NCI-H187 (cell line): Measurements from ENCODE around the gene RSRC1.
"Not testable (repeated sequence)": the region's sequence is repeated elsewhere in the genome, so short reads cannot be mapped to it uniquely, and the experiment has no call there.

Experiments used
- DNase-seq, 2 experiments: peaks; one replicate each; lab custom pipeline; 2025; lab: John Stamatoyannopoulos, UW

RSRC1 gene

DNA sequence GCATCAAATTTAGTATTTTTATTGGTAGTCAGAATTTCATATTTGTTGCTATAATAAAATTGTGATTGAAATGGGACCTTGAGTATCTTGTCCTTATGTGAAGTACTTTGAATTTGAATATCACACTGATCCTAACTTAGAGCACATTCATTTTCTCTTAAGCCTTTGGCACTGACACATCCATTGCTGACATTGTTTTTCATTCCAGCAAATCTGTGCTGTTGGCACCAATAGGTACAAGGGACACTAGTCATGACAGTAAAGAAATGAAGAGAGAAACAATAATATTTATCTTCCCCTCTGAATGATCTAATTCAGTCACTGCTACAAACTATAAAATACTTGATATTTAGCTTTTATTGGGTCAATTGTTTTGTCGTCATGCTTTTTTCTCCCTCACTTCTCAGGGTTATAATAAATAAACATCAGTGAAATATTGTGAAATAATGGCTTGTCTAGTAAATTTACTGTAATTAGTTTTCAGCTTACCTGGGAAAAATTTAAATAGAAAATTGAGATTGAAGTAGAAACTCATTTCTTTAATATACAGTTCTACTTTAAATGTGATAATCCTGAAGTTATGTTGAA, 294.3 kb downstream of the RSRC1 start:
- DNase-seq = no peak

DNA sequence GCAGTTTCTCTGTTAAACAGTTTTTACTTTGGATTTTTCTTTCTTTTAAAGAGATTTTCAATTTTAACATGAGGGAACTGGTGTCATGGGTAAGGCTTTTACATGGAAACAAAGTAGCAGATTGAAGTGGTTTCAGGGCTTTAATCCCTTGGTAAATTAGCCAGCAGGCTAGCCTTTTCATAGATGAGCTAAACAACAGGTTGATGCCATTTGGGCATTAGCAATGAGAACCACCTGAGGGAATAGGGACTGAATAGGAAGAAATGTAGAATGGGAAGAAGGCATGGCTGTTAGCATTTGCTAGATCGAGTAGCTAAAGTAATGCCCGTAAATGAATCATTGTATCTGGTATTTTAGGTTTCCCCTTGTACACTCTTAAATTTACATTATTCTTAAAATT, 295.6 kb downstream of the RSRC1 start:
- DNase-seq = no peak

DNA sequence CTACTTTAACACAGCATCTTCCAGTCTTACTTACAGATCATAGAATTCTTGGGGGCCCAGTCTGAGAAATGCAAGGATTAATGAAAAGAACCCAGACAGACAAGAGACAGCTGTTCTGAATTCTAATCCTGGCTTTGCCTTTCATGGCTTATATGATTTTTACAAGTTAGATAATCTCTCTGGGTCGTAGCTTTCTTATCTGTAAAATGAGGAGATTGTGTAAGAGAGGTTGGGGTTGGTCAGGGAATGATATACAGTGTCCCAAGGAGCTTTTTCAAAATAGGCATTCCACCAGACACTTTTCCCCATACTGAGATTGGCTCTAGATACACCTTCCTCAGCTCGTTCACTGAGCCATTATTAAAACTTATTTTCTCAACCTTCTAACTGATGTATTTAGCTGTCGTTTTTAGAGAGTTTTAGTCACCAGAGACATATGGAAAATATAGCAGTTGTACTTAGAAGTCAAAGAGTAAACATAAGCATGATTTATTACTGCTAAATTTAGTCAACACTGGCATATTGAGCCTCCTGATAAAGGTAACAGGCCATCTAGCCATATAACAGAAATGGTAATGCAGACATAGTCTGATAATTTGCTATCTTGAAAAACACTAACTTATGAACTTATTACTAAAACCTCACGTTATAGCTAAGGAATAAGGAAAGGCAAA, 298.1 kb downstream of the RSRC1 start:
- no peak for DNase-seq

DNA sequence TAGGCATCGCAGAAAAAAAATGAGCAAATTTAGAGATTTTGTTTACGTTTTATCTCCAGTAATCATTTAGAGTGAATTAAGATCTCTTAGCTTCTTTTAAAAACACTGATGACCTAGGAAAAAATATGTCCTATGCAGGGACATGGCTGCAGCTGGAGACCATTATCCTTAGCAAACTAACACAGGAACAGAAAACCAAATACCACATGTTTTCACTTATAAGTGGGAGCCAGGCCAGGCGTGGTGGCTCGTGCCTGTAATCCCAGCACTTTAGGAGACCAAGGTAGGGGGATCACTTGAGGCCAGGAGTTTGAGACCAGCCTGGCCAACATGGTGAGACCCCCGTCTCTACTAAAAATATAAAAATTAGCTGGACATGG, 298.6 kb downstream of the RSRC1 start:
- not testable (repeated sequence) for DNase-seq

DNA sequence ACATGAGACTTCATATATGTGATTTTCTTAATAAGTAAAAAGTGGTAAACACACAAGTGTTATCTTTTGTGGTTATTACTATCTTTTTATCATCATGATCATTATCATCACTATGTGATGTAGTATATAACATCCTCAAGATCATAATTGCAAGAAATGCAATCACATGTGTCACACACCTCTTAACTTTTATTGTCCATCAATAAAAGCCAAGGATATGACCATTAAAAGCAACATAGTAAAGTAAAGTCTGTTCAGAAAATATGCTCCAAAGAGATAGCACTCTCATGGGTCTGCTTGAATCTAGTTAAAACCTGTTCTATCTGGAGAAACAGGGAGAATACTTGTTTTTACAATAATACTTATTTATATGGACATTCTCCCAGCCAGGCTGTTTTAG, 308.1 kb downstream of the RSRC1 start:
- DNase-seq = no peak

DNA sequence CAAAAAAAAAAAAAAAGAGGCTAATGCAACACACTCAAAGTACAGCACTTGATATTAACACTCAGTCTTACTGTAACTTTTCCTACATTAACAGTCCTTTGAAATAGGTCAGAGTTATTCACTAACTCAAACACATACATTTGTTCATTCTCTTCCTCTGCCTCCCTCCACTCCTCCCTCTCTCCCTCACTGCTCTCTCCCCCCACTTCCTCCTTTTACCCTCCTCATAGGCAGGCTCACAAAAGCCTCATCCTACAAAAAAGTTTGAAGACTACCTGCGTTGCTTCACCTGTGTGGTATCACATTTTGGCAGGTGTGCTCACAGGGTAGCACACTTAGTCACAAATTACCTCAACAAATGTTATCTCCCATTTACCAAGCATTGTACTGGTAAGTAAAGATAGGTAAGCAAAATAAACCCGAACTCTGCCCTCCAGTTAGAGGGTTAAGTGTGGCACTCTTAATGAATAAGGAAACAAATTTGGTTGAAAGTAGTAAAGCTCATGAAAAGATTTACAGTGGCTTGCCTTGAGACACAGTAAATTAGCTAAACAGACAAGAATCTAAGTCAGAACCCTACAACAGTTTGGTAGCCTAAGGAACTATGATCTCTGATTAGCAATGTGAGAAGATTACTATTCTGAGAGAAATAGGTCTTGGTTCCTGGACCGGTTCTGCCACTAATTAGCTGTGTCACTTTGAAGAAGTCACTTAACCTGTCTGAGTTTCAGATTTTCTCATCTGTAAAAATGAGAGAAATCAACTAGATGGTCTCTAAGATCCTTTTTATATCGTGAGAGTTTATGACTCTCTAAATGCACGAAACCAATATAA, 310.1 kb downstream of the RSRC1 start:
- DNase-seq = no peak

DNA sequence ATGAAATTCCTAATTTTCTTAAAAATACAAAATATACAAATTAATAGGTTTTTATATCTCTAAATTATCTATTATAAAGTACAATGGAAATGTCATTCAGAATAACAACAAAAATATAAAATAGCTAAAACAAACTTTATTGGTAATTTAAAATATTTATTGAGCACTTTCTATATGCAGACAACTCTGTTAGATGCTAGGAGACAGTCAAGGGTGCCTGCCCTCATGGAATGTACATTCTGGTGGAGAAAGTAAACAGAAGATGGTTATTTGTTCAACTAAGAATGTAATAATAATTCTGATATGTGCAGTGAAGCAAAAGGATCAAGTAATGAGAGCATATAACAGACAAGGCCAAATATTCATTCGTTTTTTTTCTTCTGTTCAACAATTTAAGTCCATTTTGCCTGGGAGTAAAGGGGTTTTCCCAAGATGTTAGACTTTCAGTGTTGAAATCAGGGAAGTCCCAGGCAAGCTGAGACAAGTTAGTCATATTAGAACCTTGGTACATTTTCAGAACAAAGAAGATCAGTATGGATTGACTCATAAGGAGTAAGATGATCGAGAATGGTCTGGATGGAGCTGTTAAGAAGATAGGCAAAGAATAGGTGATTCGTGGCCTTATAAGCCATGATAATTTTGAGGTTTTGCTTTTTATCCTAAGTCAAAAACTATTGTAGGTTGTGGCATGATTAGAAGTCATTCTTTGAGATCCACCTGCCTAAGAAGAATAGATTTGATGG, 310.9 kb downstream of the RSRC1 start:
- DNase-seq = no peak

DNA sequence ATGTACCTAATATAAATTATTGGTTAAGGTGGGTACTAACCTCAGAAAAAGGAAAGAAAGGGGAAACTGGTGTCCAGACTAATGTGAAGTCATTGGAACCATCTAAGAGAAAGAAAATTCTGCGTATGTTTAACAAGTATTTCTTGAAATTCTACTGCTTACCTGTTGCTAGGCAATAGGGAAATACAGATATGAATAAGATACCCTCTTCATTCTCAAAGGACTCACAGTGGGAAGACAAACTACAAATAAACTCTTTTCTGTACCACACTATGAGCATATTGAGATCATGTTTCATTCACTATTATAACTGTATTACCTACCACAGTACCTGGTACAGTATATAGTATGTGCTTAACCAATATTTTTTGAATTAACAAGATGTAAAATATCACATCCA, 320.6 kb downstream of the RSRC1 start:
- no peak for DNase-seq

DNA sequence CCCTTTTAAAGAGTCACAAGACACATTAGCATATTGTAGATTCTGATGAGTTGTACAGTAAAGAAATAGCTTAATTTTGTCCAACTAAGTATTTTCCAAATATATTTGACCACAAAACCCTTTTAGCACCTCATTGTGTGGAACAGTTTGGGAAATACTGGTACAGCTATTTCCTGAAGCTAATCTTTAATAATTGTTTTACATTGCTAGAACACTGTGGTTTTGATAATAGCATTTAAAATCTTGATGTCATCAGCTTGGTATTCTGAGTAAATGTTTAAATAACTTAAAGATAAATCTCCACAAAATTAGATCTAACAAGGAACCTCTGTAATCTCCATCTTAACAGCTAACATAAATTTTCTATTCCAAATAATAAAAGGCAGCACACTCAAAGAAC, 321.1 kb downstream of the RSRC1 start:
- no peak for DNase-seq

DNA sequence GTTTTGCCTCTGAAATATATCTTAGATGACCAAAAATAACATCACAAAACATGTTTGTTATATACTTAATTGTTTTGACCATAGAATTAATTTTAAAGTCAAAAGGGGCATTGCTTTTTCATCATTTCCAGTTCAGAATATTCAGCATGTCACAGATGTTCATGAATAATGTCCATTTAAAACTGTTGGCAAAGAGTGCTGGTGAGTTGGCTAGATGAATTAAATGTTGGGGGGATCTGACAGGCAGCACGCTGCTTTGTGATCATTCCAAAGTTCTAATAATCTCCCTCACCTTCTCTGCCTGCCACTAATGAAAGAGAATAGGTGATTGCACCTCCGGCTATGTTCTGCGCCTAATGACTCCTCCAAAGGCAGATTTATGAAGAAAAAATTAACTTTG, 321.9 kb downstream of the RSRC1 start:
- no peak for DNase-seq

DNA sequence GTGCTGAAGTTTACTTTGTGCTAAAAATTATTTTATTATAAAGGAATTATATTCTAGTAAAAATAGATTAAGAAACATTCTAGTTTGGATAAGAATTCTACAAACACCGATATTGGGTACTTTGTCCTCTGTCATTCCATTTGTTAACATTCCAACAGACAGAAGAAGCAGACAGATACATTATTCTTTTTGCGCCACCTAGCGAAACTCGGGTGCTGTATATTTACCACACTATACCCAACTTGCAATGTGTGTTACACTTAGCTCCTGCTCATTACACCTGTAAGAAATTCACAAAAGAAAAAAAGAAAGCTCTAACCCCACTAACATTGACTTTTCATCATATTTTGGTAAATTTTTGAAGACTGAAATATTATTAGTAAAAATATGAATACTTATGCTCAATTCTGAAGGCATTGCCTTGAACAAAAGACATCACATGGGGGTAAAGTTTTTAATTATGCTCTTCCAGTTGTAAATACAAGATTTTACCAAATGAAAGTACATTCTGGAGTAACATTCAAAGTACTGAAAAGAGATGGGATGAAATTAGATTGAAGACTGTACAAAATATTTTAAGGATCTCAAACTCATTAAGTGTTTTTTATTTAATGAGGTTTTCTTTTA, 324.6 kb downstream of the RSRC1 start:
- DNase-seq = peak in 1 of 2 experiments; percentile 3

DNA sequence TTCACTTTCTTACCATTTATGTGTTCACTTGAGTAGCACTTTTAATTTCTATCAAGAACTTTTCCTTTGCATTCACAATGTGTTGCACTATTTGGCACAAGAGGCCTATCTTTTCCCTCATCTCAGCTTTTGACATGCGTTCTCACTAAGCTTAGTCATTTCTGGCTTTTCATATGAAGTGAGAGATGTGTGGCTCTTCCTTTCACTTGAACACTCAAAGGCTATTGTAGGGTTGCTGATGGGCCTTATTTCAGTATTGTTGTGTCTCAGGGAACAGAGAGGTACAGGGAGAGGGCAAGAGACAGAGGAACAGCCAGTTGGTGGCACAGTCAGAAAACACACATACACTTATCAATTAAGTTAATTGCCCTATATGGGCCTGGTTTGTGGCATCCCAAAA, 333.7 kb downstream of the RSRC1 start:
- DNase-seq = no peak

DNA sequence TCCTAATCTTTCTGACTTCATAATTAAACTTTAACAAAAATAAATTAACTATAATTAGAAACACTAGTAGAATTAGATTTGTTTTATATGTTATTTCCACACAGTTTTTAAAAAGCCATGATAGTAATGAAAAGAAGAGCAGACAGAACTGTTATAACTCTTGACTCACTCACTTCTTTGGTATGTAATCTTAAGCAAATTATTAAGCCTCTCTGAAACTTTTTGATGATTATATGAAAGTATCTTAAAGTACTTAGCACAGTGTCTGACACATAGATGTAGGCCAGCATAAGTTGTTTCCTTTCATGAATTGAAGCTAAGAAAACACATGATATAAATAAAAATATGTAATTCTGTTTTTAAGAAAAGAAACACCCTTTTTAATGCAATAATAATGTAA, 337.5 kb downstream of the RSRC1 start:
- DNase-seq = no peak

DNA sequence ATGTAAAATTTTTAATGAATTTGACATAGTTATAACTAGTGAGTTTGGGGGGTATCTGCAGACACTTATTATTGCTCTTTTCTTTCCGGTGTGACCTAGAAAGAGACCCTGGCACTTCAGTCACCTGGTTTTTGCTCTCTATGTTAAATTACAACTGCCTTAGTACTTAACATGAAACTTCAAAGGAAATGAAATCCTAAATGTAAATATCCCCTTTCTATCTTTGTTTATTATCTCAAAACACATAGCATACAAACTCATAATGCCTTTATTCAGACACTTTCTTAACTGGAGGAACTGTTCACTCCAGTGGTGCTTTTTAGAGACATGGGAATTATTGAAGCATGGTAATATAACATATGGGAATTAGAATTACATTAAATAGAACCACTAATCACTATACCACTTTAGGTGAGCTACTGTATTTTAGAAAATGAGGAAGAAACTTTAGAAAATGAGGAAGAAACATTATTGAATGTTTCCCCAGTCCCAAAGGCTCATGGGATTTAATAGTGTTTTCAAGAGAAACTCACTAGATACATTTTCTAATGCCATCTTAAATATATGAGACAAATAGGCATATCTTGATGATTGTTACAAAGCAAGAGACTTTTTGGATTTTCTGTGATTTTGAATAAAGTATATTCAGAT, 341.6 kb downstream of the RSRC1 start:
- DNase-seq = no peak

DNA sequence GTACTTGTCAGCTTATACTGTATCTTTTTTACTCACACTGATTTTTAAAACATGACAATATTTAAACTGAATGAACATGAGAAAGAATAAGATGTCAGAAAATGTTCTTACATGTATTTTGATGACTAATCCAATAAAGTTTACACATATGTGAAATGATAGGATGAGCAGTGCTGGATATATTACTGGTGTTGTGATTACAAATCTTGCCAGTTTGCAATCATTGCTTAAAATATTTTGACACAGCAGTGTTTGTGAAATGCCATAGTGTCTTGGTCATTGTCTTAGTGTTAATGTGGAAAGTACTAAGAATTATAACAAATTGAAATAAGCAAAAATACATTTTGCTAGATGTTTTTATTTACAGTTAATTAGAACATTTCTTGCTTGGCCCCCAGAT, 342.4 kb downstream of the RSRC1 start:
- no peak for DNase-seq

DNA sequence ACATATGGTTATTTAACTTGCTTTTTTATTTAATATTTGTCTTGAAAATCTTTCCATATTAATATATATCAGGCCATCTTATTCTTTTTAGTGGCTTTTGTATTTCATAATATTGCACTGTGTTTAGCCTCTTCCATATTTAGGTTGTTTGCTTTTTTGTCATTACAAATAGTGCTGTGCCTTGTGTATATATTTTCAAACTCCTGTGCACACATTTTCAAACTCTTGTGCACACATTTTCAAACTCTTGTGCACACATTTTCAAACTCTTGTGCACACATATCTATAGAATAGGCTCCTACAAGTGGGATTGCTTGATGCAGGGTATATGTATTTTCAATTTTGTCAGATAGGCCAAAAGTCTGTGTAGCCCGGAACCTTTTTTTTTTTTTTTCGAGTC, 343.1 kb downstream of the RSRC1 start:
- DNase-seq = no peak

DNA sequence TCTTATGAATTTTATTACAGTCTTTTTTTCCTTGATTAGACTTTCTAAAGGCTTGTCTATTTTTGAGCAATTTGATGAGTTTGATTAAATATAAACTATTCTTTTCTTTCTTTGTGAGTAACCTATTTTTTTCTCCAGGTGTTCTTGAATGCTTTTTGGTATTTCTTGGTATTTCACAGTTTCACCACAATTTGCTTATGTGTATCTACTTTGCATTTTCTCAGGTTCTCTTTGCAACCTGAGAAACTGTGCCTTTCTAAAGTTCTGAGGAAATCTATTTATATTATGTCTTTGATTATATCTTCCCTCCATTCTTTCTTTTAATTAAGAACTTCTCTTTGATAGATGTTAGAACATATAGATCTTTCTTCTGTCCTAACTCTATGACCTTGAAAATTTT, 344.0 kb downstream of the RSRC1 start:
- no peak for DNase-seq

DNA sequence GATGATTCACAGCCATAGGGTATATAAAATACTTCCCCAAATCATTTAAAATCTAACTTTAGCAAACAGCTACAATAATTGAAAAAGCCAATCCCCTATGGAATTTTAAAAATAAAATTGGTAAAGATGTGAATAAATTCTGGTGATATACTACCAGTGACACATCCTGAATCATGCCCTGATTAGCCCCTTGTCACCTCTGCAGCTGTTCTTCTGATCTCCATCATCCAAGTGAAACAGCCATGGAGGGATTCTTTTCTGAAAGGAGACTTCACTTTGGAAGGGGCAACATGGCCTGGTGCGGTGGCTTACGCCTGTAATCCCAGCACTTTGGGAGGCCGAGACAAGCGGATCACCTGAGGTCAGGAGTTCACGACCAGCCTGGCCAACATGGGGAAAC, 345.5 kb downstream of the RSRC1 start:
- no peak for DNase-seq

DNA sequence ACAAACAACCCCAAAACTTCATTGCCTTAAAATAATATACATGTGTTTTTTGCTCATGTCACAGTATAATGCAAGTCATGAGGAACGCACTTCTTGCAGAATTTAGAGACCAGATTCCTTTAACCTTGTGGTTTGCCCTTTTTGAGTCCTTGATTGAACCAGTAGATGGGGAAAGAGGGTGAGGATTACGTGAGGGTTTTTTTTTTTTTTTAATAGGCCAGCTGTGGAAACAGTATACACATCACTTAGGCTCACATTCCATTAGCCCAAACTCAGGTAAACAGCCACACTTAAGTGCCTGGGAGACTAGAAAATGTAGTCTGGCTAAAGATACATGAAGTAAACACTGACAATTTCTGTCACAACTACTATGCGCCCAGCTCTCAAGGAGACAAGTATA, 346.2 kb downstream of the RSRC1 start:
- no peak for DNase-seq

DNA sequence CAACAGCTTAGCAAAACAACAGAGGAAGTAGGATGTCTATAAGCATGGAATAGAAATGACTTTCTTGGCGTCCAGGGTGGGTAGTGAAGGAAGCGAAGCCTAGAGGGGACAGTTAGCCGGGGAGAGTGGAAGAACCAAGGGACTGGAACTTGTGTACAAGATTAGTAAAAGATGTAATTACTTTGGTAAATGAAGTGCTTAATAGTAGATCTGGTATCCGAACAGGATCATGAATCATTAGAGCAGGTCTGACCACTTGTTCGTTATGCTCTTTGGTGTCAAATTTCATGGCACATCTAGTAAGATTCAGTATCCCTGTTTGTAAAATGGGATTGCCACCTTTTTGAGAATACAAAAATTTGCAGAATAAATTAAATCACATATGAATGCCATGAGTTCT, 348.6 kb downstream of the RSRC1 start:
- no peak for DNase-seq

DNA sequence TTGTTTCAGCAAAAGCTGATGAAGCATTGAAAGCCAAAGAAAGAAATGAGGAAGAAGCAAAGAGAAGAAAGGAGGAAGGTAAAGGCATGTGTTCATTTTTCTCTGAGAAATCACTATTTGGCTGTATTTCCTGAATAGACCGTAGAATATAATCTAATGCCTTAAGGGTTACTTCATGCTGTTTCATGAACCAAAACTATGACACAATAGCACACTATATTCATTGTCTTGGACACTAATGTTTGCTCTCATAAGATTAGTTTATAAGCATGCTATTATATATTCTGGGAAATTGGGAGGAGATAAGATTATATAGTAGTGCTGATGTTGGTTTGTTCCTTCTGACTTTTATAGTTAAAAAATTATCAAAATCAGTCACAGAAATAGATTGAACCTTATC, 351.0 kb downstream of the RSRC1 start:
- no peak for DNase-seq

DNA sequence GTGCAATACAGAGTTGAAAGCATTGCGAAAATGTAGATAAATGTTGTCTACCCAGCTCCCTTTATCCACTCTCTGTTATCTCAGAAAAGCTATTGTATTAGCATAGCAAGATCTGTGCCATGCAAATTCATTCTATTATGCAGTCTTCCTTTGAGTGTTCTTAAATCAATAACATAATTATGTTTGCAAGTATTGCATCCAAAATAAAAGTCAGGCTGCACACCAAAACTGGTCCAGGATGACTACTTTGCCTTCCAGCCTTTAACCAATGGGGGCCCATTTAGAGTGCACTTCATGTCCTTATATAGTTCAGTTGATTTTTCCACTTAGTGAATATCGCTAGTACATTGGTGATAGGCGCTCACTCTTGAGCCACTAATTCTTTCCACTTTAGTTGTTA, 353.7 kb downstream of the RSRC1 start:
- no peak for DNase-seq
